Measurements from ENCODE around the gene CBFA2T3.

DNA sequence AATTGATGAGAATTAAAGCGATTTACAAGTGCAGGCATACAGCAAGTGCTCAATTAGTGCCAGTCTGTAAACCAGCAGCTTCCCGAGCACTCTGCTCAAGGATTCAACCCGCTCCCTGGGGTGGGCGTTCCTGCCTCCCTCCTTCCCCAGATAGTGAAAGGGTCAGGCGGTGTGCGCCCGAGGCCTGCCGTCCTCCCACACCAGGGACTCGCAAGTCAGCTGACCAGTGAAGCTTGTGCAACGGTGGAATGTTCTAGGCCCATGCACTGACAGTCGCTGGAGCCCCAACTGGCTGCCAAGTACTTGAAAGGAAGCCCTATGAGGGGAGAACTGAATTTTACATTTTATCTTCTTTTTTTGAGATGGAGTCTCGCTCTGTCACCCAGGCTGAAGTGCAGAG, 57.1 kb downstream of the CBFA2T3 start:
- TF ChIP-seq, protein P1, sequence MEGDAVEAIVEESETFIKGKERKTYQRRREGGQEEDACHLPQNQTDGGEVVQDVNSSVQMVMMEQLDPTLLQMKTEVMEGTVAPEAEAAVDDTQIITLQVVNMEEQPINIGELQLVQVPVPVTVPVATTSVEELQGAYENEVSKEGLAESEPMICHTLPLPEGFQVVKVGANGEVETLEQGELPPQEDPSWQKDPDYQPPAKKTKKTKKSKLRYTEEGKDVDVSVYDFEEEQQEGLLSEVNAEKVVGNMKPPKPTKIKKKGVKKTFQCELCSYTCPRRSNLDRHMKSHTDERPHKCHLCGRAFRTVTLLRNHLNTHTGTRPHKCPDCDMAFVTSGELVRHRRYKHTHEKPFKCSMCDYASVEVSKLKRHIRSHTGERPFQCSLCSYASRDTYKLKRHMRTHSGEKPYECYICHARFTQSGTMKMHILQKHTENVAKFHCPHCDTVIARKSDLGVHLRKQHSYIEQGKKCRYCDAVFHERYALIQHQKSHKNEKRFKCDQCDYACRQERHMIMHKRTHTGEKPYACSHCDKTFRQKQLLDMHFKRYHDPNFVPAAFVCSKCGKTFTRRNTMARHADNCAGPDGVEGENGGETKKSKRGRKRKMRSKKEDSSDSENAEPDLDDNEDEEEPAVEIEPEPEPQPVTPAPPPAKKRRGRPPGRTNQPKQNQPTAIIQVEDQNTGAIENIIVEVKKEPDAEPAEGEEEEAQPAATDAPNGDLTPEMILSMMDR (IDR thresholded peaks at IDR 0.05 in 4 of 5, conservative IDR thresholded peaks at IDR 0.05 in 1 of 5), result no peak
- no peak for TF ChIP-seq POLR2A (IDR thresholded peaks at IDR 0.05)
